ENCODE results near the gene NUTM2F. TPM values are rescaled to one million over a fixed set of nuclear protein-coding genes. Genes with fewer than 3 reads are reported as not detected.

The NUTM2F gene
- total RNA-seq, 1 donor from 2014 or later: not detected

- TF ChIP-seq CTCF (conservative IDR thresholded peaks at IDR 0.05): no peak
- no peak for DNase-seq (ENCODE audit: extremely low spot score, unreplicated experiment)
- Mint-ChIP-seq H3K4me3 (no peak overlapping the region), H3K4me1 (ENCODE audit: unreplicated experiment) (peaks cover 5% of the 10 kb centered on the region), H3K27me3 (no peaks in the 10 kb centered on the region), H3K27ac (no peak overlapping the region), H3K36me3 (peaks cover 13% of the 10 kb centered on the region), H3K9me3 (no peaks in the 10 kb centered on the region)
These were observed 58.4 kb downstream of the NUTM2F start for GRCh38 chr9:94270009-94270408.

GRCh38 chr9:94269264-94269663 lies 59.2 kb downstream of the NUTM2F start:
- no peak overlapping the region for H3K27ac Mint-ChIP-seq
- no peak for DNase-seq (ENCODE audit: extremely low spot score, unreplicated experiment)
- H3K27me3 Mint-ChIP-seq: no peaks in the 10 kb centered on the region
- no peak overlapping the region for H3K4me3 Mint-ChIP-seq
- H3K4me1 Mint-ChIP-seq (ENCODE audit: unreplicated experiment): peaks cover 5% of the 10 kb centered on the region
- peaks cover 17% of the 10 kb centered on the region for H3K36me3 Mint-ChIP-seq
- H3K9me3 Mint-ChIP-seq: no peaks in the 10 kb centered on the region
- no peak for TF ChIP-seq CTCF (conservative IDR thresholded peaks at IDR 0.05)

Other genes with a start within 250 kb of the NUTM2F start
- 6.1 and 7.9 TPM in 2 replicates for gene PTPDC1, start 244.2 kb downstream of the NUTM2F start, total RNA-seq (ENCODE audit: low replicate concordance)
- gene ZNF169, start 69.3 kb downstream of the NUTM2F start, total RNA-seq (ENCODE audit: low replicate concordance): 2.4 and 6.6 TPM in 2 replicates
- gene PCAT7, start 226.4 kb upstream of the NUTM2F start, total RNA-seq (ENCODE audit: low replicate concordance): 10.0 and 14.7 TPM in 2 replicates

All from type B pancreatic cell (in vitro differentiated cells).